Kidney epithelial cell (primary cell): Measurements from ENCODE around the gene MED13L. TPM values are rescaled to one million over a fixed set of nuclear protein-coding genes. Genes with fewer than 3 reads are reported as not detected.

Source experiments
- DNase-seq: peaks from one replicate; pipeline ENCODE4 v3.0.0-alpha.2; 2010; ENCODE audit warnings: low read depth
- H3K27me3 ChIP-seq: 2 replicates; pipeline ENCODE4 v1.6.0; 2011; ENCODE audit warnings: low read length; ENCODE audit not compliant: control insufficient read depth, insufficient read depth
- H3K36me3 ChIP-seq: 2 replicates; pipeline ENCODE4 v1.5.1; 2011; ENCODE audit warnings: low read length; ENCODE audit not compliant: control insufficient read depth, insufficient read depth
- H3K4me3 ChIP-seq: 2 replicates; pipeline ENCODE4 v1.5.1; 2011; ENCODE audit warnings: low read depth, mild to moderate bottlenecking, control low read depth, low read length
- CTCF ChIP-seq: IDR thresholded peaks from 2 replicates; pipeline ENCODE4 v1.5.1; 2011; ENCODE audit warnings: mild to moderate bottlenecking, moderate library complexity, low read length, control low read depth, inconsistent platforms; ENCODE audit not compliant: insufficient read depth, poor library complexity, severe bottlenecking
- total RNA-seq: library from RNA; depleted of rRNA; stranded (reverse); fragments of >200 nt; gene quantifications from 2 replicates; pipeline ENCODE4 v1.2.3, GENCODE V29; 2015

The MED13L gene
- total RNA-seq, 1 donor from 2014 or later, result 45.9 TPM

- no peaks in the 10 kb centered on the region for H3K36me3 ChIP-seq
- DNase-seq, result no peak
- no peaks in the 10 kb centered on the region for H3K27me3 ChIP-seq
- TF ChIP-seq CTCF, result no peak
- no peak overlapping the region for H3K4me3 ChIP-seq
Measured at GRCh38 chr12:116306968-116307367, 29.5 kb upstream of the MED13L start.

DNA sequence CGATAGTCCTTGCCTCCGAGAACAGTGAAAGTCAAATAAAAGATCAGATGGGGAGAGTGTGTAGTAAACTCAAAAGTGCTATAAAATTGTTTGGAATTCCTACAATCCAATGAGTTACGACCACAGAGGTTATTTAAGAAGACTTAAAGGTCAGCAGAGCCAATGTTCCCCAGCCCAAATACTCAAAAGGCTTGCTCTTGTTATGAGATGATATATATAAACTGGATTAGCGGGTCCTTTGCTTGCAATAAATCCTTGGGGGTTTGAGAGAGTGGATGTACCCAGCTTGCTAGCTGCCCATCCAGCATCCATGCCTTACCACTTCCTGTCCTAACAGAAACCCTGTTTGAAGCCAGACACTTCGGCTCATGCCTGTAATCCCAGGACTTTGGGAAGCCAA, 29.0 kb upstream of the MED13L start:
- H3K36me3 ChIP-seq, result no peaks in the 10 kb centered on the region
- H3K27me3 ChIP-seq, result no peaks in the 10 kb centered on the region
- DNase-seq, result no peak
- H3K4me3 ChIP-seq, result no peak overlapping the region
- TF ChIP-seq CTCF, result no peak

DNA sequence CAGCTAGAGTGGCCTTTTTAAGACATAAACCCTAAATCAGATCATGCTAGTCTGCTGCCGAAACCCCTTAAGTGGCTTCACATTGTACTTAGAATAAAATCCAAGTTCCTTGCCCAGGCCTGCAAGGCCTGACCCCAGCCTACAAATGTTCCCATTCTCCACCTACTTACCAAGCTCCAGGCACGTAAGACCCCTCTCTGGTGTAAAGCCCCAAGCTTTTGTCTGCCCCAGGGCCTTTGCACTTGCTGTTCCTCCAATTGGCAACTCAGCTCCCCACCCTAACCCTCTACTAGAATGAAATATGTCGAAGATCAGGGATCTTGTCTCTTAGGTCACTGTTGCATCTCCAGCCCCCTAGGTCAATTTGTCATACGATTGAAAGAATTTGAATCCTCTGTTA, 27.1 kb upstream of the MED13L start:
- Histone ChIP-seq H3K36me3 (no peaks in the 10 kb centered on the region), H3K4me3 (no peak overlapping the region), H3K27me3 (no peaks in the 10 kb centered on the region)
- no peak for DNase-seq
- TF ChIP-seq CTCF, result no peak

GRCh38 chr12:116303929-116304328, 26.4 kb upstream of the MED13L start:
- no peaks in the 10 kb centered on the region for H3K36me3 ChIP-seq
- no peaks in the 10 kb centered on the region for H3K27me3 ChIP-seq
- DNase-seq, result no peak
- no peak overlapping the region for H3K4me3 ChIP-seq
- no peak for TF ChIP-seq CTCF

GRCh38 chr12:116303066-116303465, 25.6 kb upstream of the MED13L start:
- Histone ChIP-seq H3K36me3 (no peaks in the 10 kb centered on the region), H3K27me3 (no peaks in the 10 kb centered on the region), H3K4me3 (no peak overlapping the region)
- DNase-seq, result no peak
- no peak for TF ChIP-seq CTCF

- Histone ChIP-seq H3K36me3 (no peaks in the 10 kb centered on the region), H3K4me3 (no peak overlapping the region), H3K27me3 (no peaks in the 10 kb centered on the region)
- no peak for TF ChIP-seq CTCF
- no peak for DNase-seq
Measured at GRCh38 chr12:116302166-116303058, 24.9 kb upstream of the MED13L start.
